Memory B cell (primary cell): ENCODE data around the gene HHATL.

Source experiments
- ATAC-seq: fragments of 150-1000 bp; cut with Tn5 transposase; 2 replicates; pipeline ENCODE4 v1.10.0; 2021; ENCODE audit warnings: low read depth, mild to moderate bottlenecking, moderate library complexity
- DNase-seq, 2 donors: peaks; one replicate each; pipeline ENCODE4 v3.0.0; 2022; ENCODE audit warnings: low spot score in 2 of 2
- H3K27ac Mint-ChIP-seq: one replicate; pipeline ENCODE4 v1.8.0; 2022; ENCODE audit warnings: mild to moderate bottlenecking, moderate library complexity, mixed read lengths
- H3K27me3 Mint-ChIP-seq: one replicate; pipeline ENCODE4 v1.8.0; 2022; ENCODE audit warnings: mixed read lengths
- H3K36me3 Mint-ChIP-seq: one replicate; pipeline ENCODE4 v1.8.0; 2022; ENCODE audit warnings: mild to moderate bottlenecking, mixed read lengths
- H3K4me1 Mint-ChIP-seq: one replicate; pipeline ENCODE4 v1.8.0; 2022; ENCODE audit warnings: mixed read lengths
- H3K4me3 Mint-ChIP-seq: one replicate; pipeline ENCODE4 v1.8.0; 2022; ENCODE audit warnings: mild to moderate bottlenecking, moderate library complexity, mixed read lengths
- H3K9me3 Mint-ChIP-seq: one replicate; pipeline ENCODE4 v1.8.0; 2022; ENCODE audit warnings: mixed read lengths

Gene HHATL

GRCh38 chr3:42649006-42649405 is 53.6 kb downstream of the HHATL start:
- H3K27ac Mint-ChIP-seq = peak overlapping the region; percentile 60
- H3K4me1 Mint-ChIP-seq = peaks cover 19% of the 10 kb centered on the region
- peaks cover 5% of the 10 kb centered on the region for H3K27me3 Mint-ChIP-seq
- peaks cover 18% of the 10 kb centered on the region for H3K36me3 Mint-ChIP-seq
- no peaks in the 10 kb centered on the region for H3K9me3 Mint-ChIP-seq
- DNase-seq (no peak), ATAC-seq (no peak)
- H3K4me3 Mint-ChIP-seq = no peak overlapping the region

GRCh38 chr3:42647821-42648459 is 54.7 kb downstream of the HHATL start:
- ATAC-seq = no peak
- no peak for DNase-seq
- Mint-ChIP-seq H3K27ac (peak overlapping the region; percentile 81), H3K9me3 (no peaks in the 10 kb centered on the region), H3K36me3 (peaks cover 23% of the 10 kb centered on the region), H3K27me3 (peaks cover 5% of the 10 kb centered on the region), H3K4me1 (peaks cover 11% of the 10 kb centered on the region), H3K4me3 (no peak overlapping the region)
